ENCODE measurements around the gene NAALADL2. TPM values are rescaled to one million over a fixed set of nuclear protein-coding genes. Genes with fewer than 3 reads are reported as not detected.

The NAALADL2 gene
- polyA plus RNA-seq, 3 donors, result not detected

DNA sequence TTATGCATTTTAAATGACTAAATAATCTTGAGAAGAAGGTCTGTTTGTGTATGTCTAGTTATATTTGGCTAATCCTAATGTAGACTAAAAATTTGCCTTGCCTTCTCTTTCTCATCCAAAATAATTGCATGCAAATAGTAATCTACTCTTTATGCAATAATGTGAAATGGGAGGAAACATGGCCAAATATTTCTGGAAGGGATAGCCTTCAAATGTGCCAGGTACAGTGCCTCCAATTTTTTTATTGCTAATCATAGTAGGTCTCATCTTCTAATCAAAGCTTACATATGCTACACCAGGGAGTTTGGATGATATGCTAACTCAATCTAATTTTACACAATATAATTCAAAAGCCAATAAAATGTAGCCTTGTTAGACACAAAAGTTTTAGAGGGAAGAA is 911.3 kb downstream of the NAALADL2 start:
- Mint-ChIP-seq H3K27me3 (ENCODE audit: low read depth in 3 of 3) (no peaks in the 10 kb centered on the region), H3K4me1 (no peaks in the 10 kb centered on the region), H3K36me3 (no peaks in the 10 kb centered on the region), H3K4me3 (no peak overlapping the region), H3K9me3 (peaks cover 0 to 6% (median 0%) of the 10 kb centered on the region in 7 donors), H3K27ac (no peak overlapping the region)
- Histone ChIP-seq H3K9me3 (replicated peaks in 1 of 2; ENCODE audit: control insufficient read depth in 1 of 2, insufficient read depth in 1 of 2, low read length in 2 of 2) (peaks cover 0 to 4% of the 10 kb centered on the region in 2 donors), H3K27ac (ENCODE audit: low read depth in 1 of 2, low read length in 2 of 2) (no peak overlapping the region), H4K20me1 (ENCODE audit: insufficient read depth, low read length) (no peaks in the 10 kb centered on the region), H3K4me1 (ENCODE audit: control insufficient read depth in 1 of 2, insufficient read depth in 2 of 2, low read length in 2 of 2) (no peaks in the 10 kb centered on the region), H3K4me3 (replicated peaks in 1 of 3; ENCODE audit: low read depth in 2 of 3, low read length in 3 of 3) (no peak overlapping the region), H3K27me3 (ENCODE audit: control insufficient read depth in 2 of 2, insufficient read depth in 2 of 2, low read length in 2 of 2) (no peaks in the 10 kb centered on the region), H3K4me2 (replicated peaks; ENCODE audit: extremely low read depth, low read length, poor library complexity, severe bottlenecking) (no peak overlapping the region), H2AFZ (ENCODE audit: insufficient read depth, low read depth, low read length, poor library complexity, severe bottlenecking) (no peak overlapping the region), H3K36me3 (replicated peaks in 1 of 2; ENCODE audit: control insufficient read depth in 1 of 2, insufficient read depth in 2 of 2, low read length in 2 of 2) (no peaks in the 10 kb centered on the region), H3K79me2 (ENCODE audit: insufficient read depth, low read length) (no peaks in the 10 kb centered on the region), H3K9ac (ENCODE audit: insufficient read depth, low read length, poor library complexity, severe bottlenecking) (no peak overlapping the region)
- intact Hi-C loops (cut with micrococcal nuclease), result no loop called here
- DNase-seq, result no peak
- TF ChIP-seq CTCF (IDR thresholded peaks at IDR 0.05), result no peak

- no peak for DNase-seq
- H3K9me3 ChIP-seq (replicated peaks in 1 of 2; ENCODE audit: control insufficient read depth in 1 of 2, insufficient read depth in 1 of 2, low read length in 2 of 2), result no peaks in the 10 kb centered on the region
- H3K36me3 ChIP-seq (replicated peaks in 1 of 2; ENCODE audit: control insufficient read depth in 1 of 2, insufficient read depth in 2 of 2, low read length in 2 of 2), result no peaks in the 10 kb centered on the region
- peaks cover 0 to 6% (median 2%) of the 10 kb centered on the region in 7 donors for H3K9me3 Mint-ChIP-seq
- H3K36me3 Mint-ChIP-seq, result no peaks in the 10 kb centered on the region
- no peak for TF ChIP-seq CTCF (IDR thresholded peaks at IDR 0.05)
- no peaks in the 10 kb centered on the region for H3K4me1 Mint-ChIP-seq
- no peak overlapping the region for H3K4me3 ChIP-seq (replicated peaks in 1 of 3; ENCODE audit: low read depth in 2 of 3, low read length in 3 of 3)
- H3K27ac Mint-ChIP-seq, result no peak overlapping the region
- 92% methylated on average over 2 of the region's 3 CpGs for WGBS (ENCODE audit: insufficient coverage)
- intact Hi-C loops (cut with micrococcal nuclease), result no loop called here
- no peaks in the 10 kb centered on the region for H3K27me3 ChIP-seq (ENCODE audit: control insufficient read depth in 2 of 2, insufficient read depth in 2 of 2, low read length in 2 of 2)
- H4K20me1 ChIP-seq (ENCODE audit: insufficient read depth, low read length), result no peaks in the 10 kb centered on the region
- no peak overlapping the region for H3K9ac ChIP-seq (ENCODE audit: insufficient read depth, low read length, poor library complexity, severe bottlenecking)
- no peak overlapping the region for H3K4me2 ChIP-seq (replicated peaks; ENCODE audit: extremely low read depth, low read length, poor library complexity, severe bottlenecking)
- no peaks in the 10 kb centered on the region for H3K27me3 Mint-ChIP-seq (ENCODE audit: low read depth in 3 of 3)
- no peak overlapping the region for H2AFZ ChIP-seq (ENCODE audit: insufficient read depth, low read depth, low read length, poor library complexity, severe bottlenecking)
- H3K4me1 ChIP-seq (ENCODE audit: control insufficient read depth in 1 of 2, insufficient read depth in 2 of 2, low read length in 2 of 2), result no peaks in the 10 kb centered on the region
- H3K79me2 ChIP-seq (ENCODE audit: insufficient read depth, low read length), result no peaks in the 10 kb centered on the region
- no peak overlapping the region for H3K4me3 Mint-ChIP-seq
- H3K27ac ChIP-seq (ENCODE audit: low read depth in 1 of 2, low read length in 2 of 2), result no peak overlapping the region
Measured at GRCh38 chr3:175777495-175777894, 918.4 kb downstream of the NAALADL2 start.

Measured in CD14-positive monocyte (primary cell).